ENCODE data around the gene TADA2B.

DNA sequence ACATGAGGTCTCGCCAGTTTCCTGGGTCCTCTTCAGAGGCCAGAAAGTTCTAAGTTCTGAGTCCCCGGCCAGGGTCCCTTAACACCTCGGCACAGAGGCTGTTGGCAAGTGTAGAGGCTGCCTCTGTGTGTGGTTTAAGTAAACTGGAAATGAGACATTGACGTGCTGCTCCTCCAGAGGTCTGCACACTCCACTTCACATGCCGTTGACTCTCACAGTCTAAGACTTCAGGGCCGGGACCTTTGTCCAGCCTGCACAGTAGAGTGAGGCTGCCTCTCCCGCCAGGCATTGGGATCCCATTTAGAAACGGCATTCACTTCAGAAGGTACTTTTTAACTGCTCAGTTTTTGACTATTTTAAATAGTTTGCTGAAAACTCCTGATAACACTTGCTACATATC is 10.6 kb upstream of the TADA2B start:
- TF ChIP-seq YBX1 (IDR thresholded peaks at IDR 0.05), result no peak
- no peak for TF ChIP-seq POLR2A (IDR thresholded peaks at IDR 0.05; ENCODE audit: low read depth, low read length)
- no peak for TF ChIP-seq BMI1 (IDR thresholded peaks at IDR 0.05; ENCODE audit: borderline replicate concordance)

Measured in GM12878 (cell line).